HepG2 (cell line): ENCODE results near the gene TBC1D12. TPM values are rescaled to one million over a fixed set of nuclear protein-coding genes. Genes with fewer than 3 reads are reported as not detected.
A peak's percentile ranks its signal among the peaks of the same experiment; 100 is the strongest.

ENCODE experiments used
- CCDC6 ChIP-seq: sonication (generic); formaldehyde crosslinking; IDR thresholded peaks from 2 replicates; pipeline ENCODE4 v1.8.1; 2022; ENCODE audit warnings: mild to moderate bottlenecking, missing genetic modification reagents, moderate library complexity
- GATAD1 ChIP-seq: IDR thresholded peaks from 2 replicates; pipeline ENCODE4 v1.6.1; 2016; ENCODE audit warnings: missing genetic modification reagents, missing compliant biosample characterization
- JUNB ChIP-seq: sonication (generic); formaldehyde crosslinking; IDR thresholded peaks from 2 replicates; pipeline ENCODE4 v1.8.0; 2022; ENCODE audit warnings: missing genetic modification reagents, mild to moderate bottlenecking, borderline replicate concordance
- NCOA1 ChIP-seq: sonication (generic); formaldehyde crosslinking; IDR thresholded peaks from 2 replicates; pipeline ENCODE4 v1.9.0; 2021; ENCODE audit warnings: missing genetic modification reagents
- NFE2L2 ChIP-seq: fragments of 150-350 bp; IDR thresholded peaks from 2 replicates; pipeline ENCODE4 v1.6.1; 2014; ENCODE audit warnings: low read length
- PITX1 ChIP-seq: sonication (generic); formaldehyde crosslinking; IDR thresholded peaks from 2 replicates; pipeline ENCODE4 v1.5.1; 2020; ENCODE audit warnings: mild to moderate bottlenecking, missing genetic modification reagents
- THYN1 ChIP-seq: sonication (generic); formaldehyde crosslinking; IDR thresholded peaks from 2 replicates; pipeline ENCODE4 v1.8.1; 2023; ENCODE audit warnings: low read depth, mild to moderate bottlenecking, moderate library complexity, missing genetic modification reagents, borderline replicate concordance
- U2AF2 ChIP-seq: fragments of 200-400 bp; formaldehyde crosslinking; IDR thresholded peaks from 2 replicates; pipeline ENCODE4 v1.6.1; 2017; ENCODE audit warnings: low read depth, mild to moderate bottlenecking, low read length
- ZNF143 ChIP-seq: sonication (generic); formaldehyde crosslinking; IDR thresholded peaks from 2 replicates; pipeline ENCODE4 v1.4.0; 2020; ENCODE audit warnings: missing genetic modification reagents
- ZNF331 ChIP-seq: sonication (generic); formaldehyde crosslinking; IDR thresholded peaks from 2 replicates; pipeline ENCODE4 v1.4.0; 2020; ENCODE audit warnings: missing genetic modification reagents
- ZNF572 ChIP-seq: sonication (generic); formaldehyde crosslinking; IDR thresholded peaks from 2 replicates; pipeline ENCODE4 v1.5.1; 2020; ENCODE audit warnings: mild to moderate bottlenecking, missing genetic modification reagents
- ZNF709 ChIP-seq: sonication (generic); formaldehyde crosslinking; IDR thresholded peaks from 2 replicates; pipeline ENCODE4 v1.5.0; 2020; ENCODE audit warnings: mild to moderate bottlenecking, missing genetic modification reagents
- ZNF883 ChIP-seq: sonication (generic); formaldehyde crosslinking; IDR thresholded peaks from 2 replicates; pipeline ENCODE4 v1.5.1; 2020; ENCODE audit warnings: mild to moderate bottlenecking, missing genetic modification reagents; ENCODE audit errors: not compliant biosample characterization
- ZSCAN29 ChIP-seq: sonication (generic); formaldehyde crosslinking; conservative IDR thresholded peaks from 2 replicates; pipeline ENCODE4 v1.4.0; 2020; ENCODE audit warnings: mild to moderate bottlenecking, missing genetic modification reagents
- polyA plus RNA-seq, 8 experiments: library from polyadenylated mRNA; depleted of rRNA in 3 of 8; stranded (reverse) in 7 of 8; unstranded in 1 of 8; fragments of >200 nt; fragmentation: Illumina TruSeq in 4 of 8; extraction: Trizol in 4 of 8; gene quantifications; 2 replicates each; pipeline versions ENCODE4 v1.2.1 to v1.2.3, GENCODE V29; 2011 to 2016; ENCODE audit warnings: low read depth in 4 of 8, missing spikeins in 1 of 8, mixed read lengths in 1 of 8; ENCODE audit not compliant: insufficient read depth in 1 of 8
- total RNA-seq, 5 experiments: library from RNA; depleted of rRNA; stranded (reverse); fragments of >200 nt; fragmentation: Illumina TruSeq; extraction: Trizol; gene quantifications; 2 replicates each; pipeline ENCODE4 v1.2.3, GENCODE V29; 2016; ENCODE audit warnings: low read depth in 1 of 5
- TF ChIP-seq, protein P1 (sequence below): sonication (generic); formaldehyde crosslinking; IDR thresholded peaks from 2 replicates; pipeline ENCODE4 v1.9.0; 2021; ENCODE audit warnings: missing genetic modification reagents, borderline replicate concordance
- TF ChIP-seq, protein P2 (sequence below): sonication (generic); formaldehyde crosslinking; IDR thresholded peaks from 2 replicates; pipeline ENCODE4 v1.4.0; 2020; ENCODE audit warnings: missing genetic modification reagents, borderline replicate concordance
- TF ChIP-seq, protein P3 (sequence below): sonication (generic); formaldehyde crosslinking; IDR thresholded peaks from 2 replicates; pipeline ENCODE4 v1.8.0; 2023; ENCODE audit warnings: mild to moderate bottlenecking, missing genetic modification reagents

Gene TBC1D12
- total and polyA plus RNA-seq, 2 of the 13 experiments (the other 11 are each of a cell fraction or from before 2014, with no cell fraction given), result 5.7 to 6.2 TPM

DNA sequence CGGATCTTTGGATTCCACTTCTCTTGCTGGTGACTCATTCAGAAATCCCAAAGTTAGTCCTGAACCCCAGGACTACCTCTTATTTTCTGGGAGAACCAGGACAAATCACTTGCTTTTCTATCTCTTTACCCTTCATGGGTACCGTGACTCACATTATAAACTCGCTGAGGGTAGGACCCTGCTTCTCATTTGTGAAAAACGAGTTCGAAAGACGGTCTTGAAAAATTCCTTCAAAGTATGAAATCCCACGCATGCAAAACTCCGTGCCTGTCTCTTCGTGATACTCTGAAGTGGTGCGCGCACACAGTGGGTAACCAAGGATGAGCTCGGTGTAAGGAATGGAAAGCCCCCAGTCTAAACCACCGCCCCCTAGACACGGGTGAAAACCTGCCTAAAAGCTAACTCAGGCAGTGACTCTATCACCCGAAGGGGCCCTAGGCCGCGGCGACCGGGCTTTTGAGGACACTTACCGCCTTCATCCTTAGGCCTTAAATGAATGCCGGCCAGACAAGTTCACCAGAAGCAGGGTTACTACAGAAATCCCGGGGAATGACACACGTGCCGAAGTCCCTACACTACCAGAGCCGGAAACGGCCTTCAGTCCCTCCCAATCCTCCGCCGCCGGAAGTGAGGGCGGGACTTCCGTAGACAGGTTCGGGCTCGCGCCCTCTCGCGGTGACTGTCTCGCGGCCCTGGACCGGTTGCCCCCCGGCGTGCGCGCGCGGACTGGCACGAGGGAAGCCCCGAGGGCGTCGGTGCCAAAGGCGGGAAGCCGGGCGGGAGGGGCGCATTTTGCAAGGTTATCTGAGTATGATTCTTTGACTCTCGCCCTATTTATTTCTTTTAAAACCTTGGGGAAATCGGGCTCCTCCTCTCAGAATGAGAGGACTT lies 39.7 kb upstream of the TBC1D12 start, which contains the start of gene NOC3L (continued):
- TF ChIP-seq, protein P1, sequence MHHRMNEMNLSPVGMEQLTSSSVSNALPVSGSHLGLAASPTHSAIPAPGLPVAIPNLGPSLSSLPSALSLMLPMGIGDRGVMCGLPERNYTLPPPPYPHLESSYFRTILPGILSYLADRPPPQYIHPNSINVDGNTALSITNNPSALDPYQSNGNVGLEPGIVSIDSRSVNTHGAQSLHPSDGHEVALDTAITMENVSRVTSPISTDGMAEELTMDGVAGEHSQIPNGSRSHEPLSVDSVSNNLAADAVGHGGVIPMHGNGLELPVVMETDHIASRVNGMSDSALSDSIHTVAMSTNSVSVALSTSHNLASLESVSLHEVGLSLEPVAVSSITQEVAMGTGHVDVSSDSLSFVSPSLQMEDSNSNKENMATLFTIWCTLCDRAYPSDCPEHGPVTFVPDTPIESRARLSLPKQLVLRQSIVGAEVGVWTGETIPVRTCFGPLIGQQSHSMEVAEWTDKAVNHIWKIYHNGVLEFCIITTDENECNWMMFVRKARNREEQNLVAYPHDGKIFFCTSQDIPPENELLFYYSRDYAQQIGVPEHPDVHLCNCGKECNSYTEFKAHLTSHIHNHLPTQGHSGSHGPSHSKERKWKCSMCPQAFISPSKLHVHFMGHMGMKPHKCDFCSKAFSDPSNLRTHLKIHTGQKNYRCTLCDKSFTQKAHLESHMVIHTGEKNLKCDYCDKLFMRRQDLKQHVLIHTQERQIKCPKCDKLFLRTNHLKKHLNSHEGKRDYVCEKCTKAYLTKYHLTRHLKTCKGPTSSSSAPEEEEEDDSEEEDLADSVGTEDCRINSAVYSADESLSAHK, result 0 out of 2 replicates have a peak, but pooled peaks have one; percentile 92
- TF ChIP-seq NFE2L2 (no peak), ZNF883 (peak; percentile 98), ZNF709 (CRISPR knock-in tag) (peak; percentile 97), NCOA1 (CRISPR knock-in tag) (peak; percentile 53; the same call in 1 of the 2 replicates), CCDC6 (peak; percentile 87), THYN1 (CRISPR knock-in tag) (no peak), U2AF2 (no peak), PITX1 (peak; percentile 85), GATAD1 (CRISPR knock-in tag) (peak; percentile 92), ZNF331 (peak; percentile 92), JUNB (CRISPR knock-in tag) (peak; percentile 67; the same call in 1 of the 2 replicates), ZNF143 (CRISPR knock-in tag) (peak; percentile 59; the same call in 1 of the 2 replicates), ZSCAN29 (CRISPR knock-in tag) (peak; percentile 39; the same call in 1 of the 2 replicates), ZNF572 (CRISPR knock-in tag) (no peak)
- TF ChIP-seq, protein P2, sequence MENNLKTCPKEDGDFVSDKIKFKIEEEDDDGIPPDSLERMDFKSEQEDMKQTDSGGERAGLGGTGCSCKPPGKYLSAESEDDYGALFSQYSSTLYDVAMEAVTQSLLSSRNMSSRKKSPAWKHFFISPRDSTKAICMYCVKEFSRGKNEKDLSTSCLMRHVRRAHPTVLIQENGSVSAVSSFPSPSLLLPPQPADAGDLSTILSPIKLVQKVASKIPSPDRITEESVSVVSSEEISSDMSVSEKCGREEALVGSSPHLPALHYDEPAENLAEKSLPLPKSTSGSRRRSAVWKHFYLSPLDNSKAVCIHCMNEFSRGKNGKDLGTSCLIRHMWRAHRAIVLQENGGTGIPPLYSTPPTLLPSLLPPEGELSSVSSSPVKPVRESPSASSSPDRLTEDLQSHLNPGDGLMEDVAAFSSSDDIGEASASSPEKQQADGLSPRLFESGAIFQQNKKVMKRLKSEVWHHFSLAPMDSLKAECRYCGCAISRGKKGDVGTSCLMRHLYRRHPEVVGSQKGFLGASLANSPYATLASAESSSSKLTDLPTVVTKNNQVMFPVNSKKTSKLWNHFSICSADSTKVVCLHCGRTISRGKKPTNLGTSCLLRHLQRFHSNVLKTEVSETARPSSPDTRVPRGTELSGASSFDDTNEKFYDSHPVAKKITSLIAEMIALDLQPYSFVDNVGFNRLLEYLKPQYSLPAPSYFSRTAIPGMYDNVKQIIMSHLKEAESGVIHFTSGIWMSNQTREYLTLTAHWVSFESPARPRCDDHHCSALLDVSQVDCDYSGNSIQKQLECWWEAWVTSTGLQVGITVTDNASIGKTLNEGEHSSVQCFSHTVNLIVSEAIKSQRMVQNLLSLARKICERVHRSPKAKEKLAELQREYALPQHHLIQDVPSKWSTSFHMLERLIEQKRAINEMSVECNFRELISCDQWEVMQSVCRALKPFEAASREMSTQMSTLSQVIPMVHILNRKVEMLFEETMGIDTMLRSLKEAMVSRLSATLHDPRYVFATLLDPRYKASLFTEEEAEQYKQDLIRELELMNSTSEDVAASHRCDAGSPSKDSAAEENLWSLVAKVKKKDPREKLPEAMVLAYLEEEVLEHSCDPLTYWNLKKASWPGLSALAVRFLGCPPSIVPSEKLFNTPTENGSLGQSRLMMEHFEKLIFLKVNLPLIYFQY (CRISPR knock-in tag), result peak; percentile 80; the same call in 1 of the 2 replicates
- TF ChIP-seq, protein P3, sequence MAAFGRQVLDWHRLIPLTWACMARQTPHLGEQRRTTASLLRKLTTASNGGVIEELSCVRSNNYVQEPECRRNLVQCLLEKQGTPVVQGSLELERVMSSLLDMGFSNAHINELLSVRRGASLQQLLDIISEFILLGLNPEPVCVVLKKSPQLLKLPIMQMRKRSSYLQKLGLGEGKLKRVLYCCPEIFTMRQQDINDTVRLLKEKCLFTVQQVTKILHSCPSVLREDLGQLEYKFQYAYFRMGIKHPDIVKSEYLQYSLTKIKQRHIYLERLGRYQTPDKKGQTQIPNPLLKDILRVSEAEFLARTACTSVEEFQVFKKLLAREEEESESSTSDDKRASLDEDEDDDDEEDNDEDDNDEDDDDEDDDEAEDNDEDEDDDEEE (CRISPR knock-in tag), result peak; percentile 95
